Raji (cell line): ENCODE data around the gene PEX16.

Experiments used
- POLR2A ChIP-seq: IDR thresholded peaks from 2 replicates; pipeline ENCODE4 v1.6.1; 2011; ENCODE audit warnings: low read depth, low read length, control low read depth; ENCODE audit not compliant: insufficient read depth

PEX16 gene

GRCh38 chr11:45926001-45926401 lies 8.3 kb upstream of the PEX16 start:
- TF ChIP-seq POLR2A = no peak

- TF ChIP-seq POLR2A = no peak
Observed at GRCh38 chr11:45925550-45925949, 7.9 kb upstream of the PEX16 start.

- TF ChIP-seq POLR2A = no peak
Observed at GRCh38 chr11:45924927-45925326, 7.2 kb upstream of the PEX16 start.

- TF ChIP-seq POLR2A = no peak
Observed at GRCh38 chr11:45924036-45924915, 6.6 kb upstream of the PEX16 start.

- TF ChIP-seq POLR2A = no peak
Observed at GRCh38 chr11:45922425-45923082, 4.9 kb upstream of the PEX16 start, which contains the start of gene LARGE2. Gene LARGE2 (plus strand): TSS chr11:45922656. CDS start chr11:45922883, 227 bp downstream.

- no peak for TF ChIP-seq POLR2A
Observed at GRCh38 chr11:45921561-45922424, 4.1 kb upstream of the PEX16 start.

GRCh38 chr11:45920531-45921477 lies 3.1 kb upstream of the PEX16 start:
- TF ChIP-seq POLR2A = no peak

GRCh38 chr11:45919806-45920530 lies 2.3 kb upstream of the PEX16 start:
- TF ChIP-seq POLR2A = no peak

- TF ChIP-seq POLR2A = no peak
Observed at GRCh38 chr11:45918962-45919675, 1.4 kb upstream of the PEX16 start.

GRCh38 chr11:45918331-45918941 lies 759 bp upstream of the PEX16 start:
- TF ChIP-seq POLR2A = peak; percentile 73

- TF ChIP-seq POLR2A = no peak
Observed at GRCh38 chr11:45917286-45917622, 423 bp downstream of the PEX16 start.

GRCh38 chr11:45915446-45915845 lies 2.2 kb downstream of the PEX16 start:
- TF ChIP-seq POLR2A = no peak
